ENCODE measurements around the gene DQX1.

DQX1 gene

GRCh38 chr2:74504591-74504990, 21.4 kb downstream of the DQX1 start:
- TF ChIP-seq CTCF (IDR thresholded peaks at IDR 0.05) = no peak
- H3K4me3 Mint-ChIP-seq = peak overlapping the region; percentile 89
- DNase-seq = no peak
- H3K27me3 Mint-ChIP-seq (ENCODE audit: low read depth, poor library complexity) = peaks cover 100% of the 10 kb centered on the region
- H3K4me1 Mint-ChIP-seq = peaks cover 83% of the 10 kb centered on the region
- no peaks in the 10 kb centered on the region for H3K9me3 Mint-ChIP-seq
- H3K36me3 Mint-ChIP-seq (ENCODE audit: low read depth) = peaks cover 30% of the 10 kb centered on the region
- H3K27ac Mint-ChIP-seq = no peak overlapping the region

DNA sequence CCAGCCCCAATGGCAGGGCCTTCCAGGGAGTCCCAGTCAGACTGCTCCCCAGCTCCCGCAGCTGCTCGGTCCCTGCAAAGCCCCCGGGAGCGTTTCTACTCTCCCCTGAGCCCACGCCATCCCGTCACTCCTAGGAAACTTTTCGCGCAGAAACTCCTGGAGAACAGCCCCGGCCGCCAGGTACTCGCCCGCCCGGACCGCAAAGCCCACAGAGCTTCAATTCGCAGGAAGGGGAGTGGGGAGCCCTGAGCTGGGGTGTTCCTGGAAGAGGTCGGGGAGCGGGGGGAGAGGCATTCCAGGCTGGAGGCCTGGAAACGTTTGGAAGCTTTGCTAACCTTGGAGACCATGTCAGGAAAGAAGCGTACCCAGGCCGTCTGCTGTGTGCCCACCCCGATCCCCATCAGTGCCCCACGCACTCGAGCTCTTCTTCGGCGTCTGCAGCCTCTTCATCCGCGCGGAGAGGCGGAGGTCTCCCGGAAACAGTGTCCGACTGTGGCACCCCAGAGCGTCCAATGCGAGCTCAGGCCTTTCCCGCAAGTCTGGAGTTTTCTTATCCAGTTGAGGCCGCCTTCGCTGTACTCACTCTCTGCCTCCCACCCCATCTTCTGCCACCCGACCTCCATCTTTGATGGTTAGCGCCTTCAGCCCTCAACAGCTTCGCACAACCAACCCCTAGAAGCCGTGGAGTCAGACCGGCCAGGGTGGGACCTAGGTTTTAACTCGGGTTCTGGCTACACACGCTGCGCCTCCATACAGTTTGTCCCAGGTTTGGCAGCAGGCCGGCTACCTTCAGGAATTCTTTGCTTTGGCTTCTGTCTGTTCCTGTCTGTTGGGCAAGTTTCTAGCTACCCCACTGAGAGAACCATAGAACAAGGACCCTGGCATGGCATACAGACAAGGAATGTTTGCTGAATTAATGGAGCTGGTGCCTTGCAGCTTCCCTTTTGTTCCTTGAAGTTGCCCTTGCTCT, 22.2 kb downstream of the DQX1 start:
- no peak overlapping the region for H3K27ac Mint-ChIP-seq
- H3K27me3 Mint-ChIP-seq (ENCODE audit: low read depth, poor library complexity) = peaks cover 100% of the 10 kb centered on the region
- peaks cover 87% of the 10 kb centered on the region for H3K4me1 Mint-ChIP-seq
- H3K36me3 Mint-ChIP-seq (ENCODE audit: low read depth) = peaks cover 30% of the 10 kb centered on the region
- TF ChIP-seq CTCF (IDR thresholded peaks at IDR 0.05) = no peak
- H3K4me3 Mint-ChIP-seq = peak overlapping the region; percentile 89
- no peaks in the 10 kb centered on the region for H3K9me3 Mint-ChIP-seq
- DNase-seq = peak; percentile 15

GRCh38 chr2:74502720-74503505, 23.1 kb downstream of the DQX1 start:
- no peaks in the 10 kb centered on the region for H3K9me3 Mint-ChIP-seq
- H3K36me3 Mint-ChIP-seq (ENCODE audit: low read depth) = peaks cover 30% of the 10 kb centered on the region
- no peak for TF ChIP-seq CTCF (IDR thresholded peaks at IDR 0.05)
- peaks cover 100% of the 10 kb centered on the region for H3K27me3 Mint-ChIP-seq (ENCODE audit: low read depth, poor library complexity)
- H3K27ac Mint-ChIP-seq = no peak overlapping the region
- peak overlapping the region; percentile 89 for H3K4me3 Mint-ChIP-seq
- DNase-seq = peak; percentile 64
- peaks cover 87% of the 10 kb centered on the region for H3K4me1 Mint-ChIP-seq

DNA sequence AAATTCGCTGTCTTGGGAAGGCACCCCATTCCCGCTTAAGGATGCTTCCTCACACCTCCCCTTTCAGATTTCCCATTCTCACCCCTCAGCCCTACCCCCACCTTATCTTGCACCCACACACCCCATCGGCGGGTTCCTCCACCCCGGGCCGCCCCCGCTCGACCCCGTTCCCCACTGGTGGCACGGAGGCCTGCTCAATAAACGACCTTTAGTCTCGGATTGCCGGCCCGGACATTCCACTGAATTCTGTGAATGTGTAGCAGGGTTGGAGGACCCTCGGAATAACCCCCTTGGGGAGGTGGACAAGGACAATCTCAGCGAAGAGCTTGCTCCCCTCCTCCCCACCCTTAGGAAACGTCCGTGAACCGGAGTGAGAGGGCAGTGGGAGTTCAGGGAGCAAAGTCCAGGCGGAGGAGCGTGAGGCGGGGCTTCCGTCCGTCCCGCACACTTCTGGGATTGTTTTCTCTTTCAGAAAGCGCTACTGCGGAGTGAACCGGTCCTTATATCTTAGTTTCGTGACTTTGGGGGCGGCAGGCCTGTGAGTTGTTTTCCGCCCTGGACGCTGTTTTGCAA, 23.8 kb downstream of the DQX1 start:
- Mint-ChIP-seq H3K27me3 (ENCODE audit: low read depth, poor library complexity) (peaks cover 100% of the 10 kb centered on the region), H3K4me1 (peaks cover 90% of the 10 kb centered on the region), H3K4me3 (peak overlapping the region; percentile 89), H3K27ac (peak overlapping the region; percentile 61), H3K9me3 (no peaks in the 10 kb centered on the region), H3K36me3 (ENCODE audit: low read depth) (peaks cover 30% of the 10 kb centered on the region)
- TF ChIP-seq CTCF (IDR thresholded peaks at IDR 0.05) = no peak
- DNase-seq = peak; percentile 45

- no peaks in the 10 kb centered on the region for H3K9me3 Mint-ChIP-seq
- H3K4me1 Mint-ChIP-seq = peaks cover 83% of the 10 kb centered on the region
Measured at GRCh38 chr2:74501335-74502071, 24.5 kb downstream of the DQX1 start.

More at GRCh38 chr2:74501335-74502071, 24.5 kb downstream of the DQX1 start:
- H3K36me3 Mint-ChIP-seq (ENCODE audit: low read depth) = peaks cover 25% of the 10 kb centered on the region
- H3K27ac Mint-ChIP-seq = peak overlapping the region; percentile 77
- peak; percentile 38 for DNase-seq
- peak overlapping the region; percentile 89 for H3K4me3 Mint-ChIP-seq
- TF ChIP-seq CTCF (IDR thresholded peaks at IDR 0.05) = no peak
- peaks cover 100% of the 10 kb centered on the region for H3K27me3 Mint-ChIP-seq (ENCODE audit: low read depth, poor library complexity)
